Right lobe of liver (tissue), 6 donors: ENCODE data around the gene DDOST. TPM values are rescaled to one million over a fixed set of nuclear protein-coding genes. Genes with fewer than 3 reads are reported as not detected.

Experiments
- ATAC-seq, 4 donors: fragments of 200-7000 bp; cut with Tn5 transposase; one replicate each; pipeline ENCODE4 v1.9.1; 2020; ENCODE audit warnings: mild to moderate bottlenecking in 4 of 4, moderate library complexity in 4 of 4
- DNase-seq, 3 donors: peaks; one replicate each; pipeline ENCODE4 v3.0.0-alpha.2; 2020
- H3K27ac ChIP-seq, 3 donors: fragments of 200-600 bp; one replicate each; pipeline ENCODE4 v1.8.0; 2022
- H3K27me3 ChIP-seq, 2 donors: fragments of 200-600 bp; one replicate each; pipeline ENCODE4 v1.8.0; 2022
- H3K36me3 ChIP-seq, 4 donors: fragments of 200-600 bp; sonication (generic) in 1 of 4; one replicate each; pipeline versions ENCODE4 v1.5.1 to v1.8.0; 2017 to 2022; ENCODE audit warnings: control low read depth in 1 of 4
- H3K4me1 ChIP-seq, 4 donors: fragments of 200-600 bp; sonication (generic) in 1 of 4; one replicate each; pipeline versions ENCODE4 v1.5.1 to v1.8.0; 2017 to 2022; ENCODE audit warnings: control low read depth in 1 of 4
- H3K4me3 ChIP-seq, 3 donors: fragments of 200-600 bp; one replicate each; pipeline ENCODE4 v1.8.0; 2022
- H3K9me3 ChIP-seq, 4 donors: fragments of 200-600 bp; sonication (generic) in 1 of 4; one replicate each; pipeline versions ENCODE4 v1.5.1 to v1.8.0; 2017 to 2022; ENCODE audit warnings: control low read depth in 1 of 4
- POLR2A ChIP-seq: fragments of 450-650 bp; IDR thresholded peaks from one replicate; pipeline ENCODE4 v1.6.1; 2017; ENCODE audit warnings: antibody characterized with exemption, mild to moderate bottlenecking
- WGBS: methylation state at CpG from one replicate; pipeline ENCODE4 v1.1.6; 2018; ENCODE audit warnings: low coverage, low lambda C conversion rate; ENCODE audit not compliant: insufficient coverage; ENCODE audit errors: missing lambda C conversion rate; 5-methylcytosine and 5-hydroxymethylcytosine counted together
- intact Hi-C, 2 donors: fragments of 100-400 bp; cut with DNase I; formaldehyde crosslinking; loops; one replicate each; pipeline versions ENCODE4 v1.11.2 to v1.14.1; 2022
- total RNA-seq, 6 experiments: library from RNA; depleted of rRNA in 2 of 6; stranded (reverse); fragments of >200 nt in 2 of 6; fragmentation: NEBNext Ultra II Directional in 3 of 6; extraction: Animal tissue kit (Norgen Biotek cat#: 25700) in 3 of 6; gene quantifications; one replicate each; pipeline versions ENCODE4 v1.1.0 to v1.2.4, GENCODE V29; 2016 to 2023
- TF ChIP-seq, protein P1 (sequence below), 4 donors: fragments of 200-600 bp in 3 of 4; fragments of 450-650 bp in 1 of 4; IDR thresholded peaks; one replicate each; pipeline versions ENCODE4 v1.5.1 to v1.8.0; 2016 to 2022; ENCODE audit warnings: antibody characterized with exemption in 4 of 4, mild to moderate bottlenecking in 2 of 4
- donor health status: DM: no; HTN: yes; CAD: no.
- donor health status: DM: no; HTN: no; CAD: no.
- donor health status: DM: no; HTN: no; CAD: no.
- donor health status: DM: no; HTN: yes; CAD: no.
- donor health status: DM: no; HTN: yes; CAD: no.

DDOST gene
- total RNA-seq, 6 experiments from 2014 or later: 53.0 to 132 (median 100) TPM

- no CpG with 5 or more reads among the region's 14 CpGs for WGBS
- Histone ChIP-seq H3K4me1 (peaks cover 0 to 2% (median 0%) of the 10 kb centered on the region in 4 donors), H3K4me3 (peak overlapping the region; percentile 9 to 32 (median 14)), H3K9me3 (no peaks in the 10 kb centered on the region), H3K27ac (peak overlapping the region; percentile 65 to 67 (median 66)), H3K27me3 (no peaks in the 10 kb centered on the region), H3K36me3 (no peaks in the 10 kb centered on the region)
- DNase-seq (no peak), ATAC-seq (peak; percentile 5 to 16 (median 12))
- intact Hi-C loops: no loop called here
- TF ChIP-seq, protein P1, sequence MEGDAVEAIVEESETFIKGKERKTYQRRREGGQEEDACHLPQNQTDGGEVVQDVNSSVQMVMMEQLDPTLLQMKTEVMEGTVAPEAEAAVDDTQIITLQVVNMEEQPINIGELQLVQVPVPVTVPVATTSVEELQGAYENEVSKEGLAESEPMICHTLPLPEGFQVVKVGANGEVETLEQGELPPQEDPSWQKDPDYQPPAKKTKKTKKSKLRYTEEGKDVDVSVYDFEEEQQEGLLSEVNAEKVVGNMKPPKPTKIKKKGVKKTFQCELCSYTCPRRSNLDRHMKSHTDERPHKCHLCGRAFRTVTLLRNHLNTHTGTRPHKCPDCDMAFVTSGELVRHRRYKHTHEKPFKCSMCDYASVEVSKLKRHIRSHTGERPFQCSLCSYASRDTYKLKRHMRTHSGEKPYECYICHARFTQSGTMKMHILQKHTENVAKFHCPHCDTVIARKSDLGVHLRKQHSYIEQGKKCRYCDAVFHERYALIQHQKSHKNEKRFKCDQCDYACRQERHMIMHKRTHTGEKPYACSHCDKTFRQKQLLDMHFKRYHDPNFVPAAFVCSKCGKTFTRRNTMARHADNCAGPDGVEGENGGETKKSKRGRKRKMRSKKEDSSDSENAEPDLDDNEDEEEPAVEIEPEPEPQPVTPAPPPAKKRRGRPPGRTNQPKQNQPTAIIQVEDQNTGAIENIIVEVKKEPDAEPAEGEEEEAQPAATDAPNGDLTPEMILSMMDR (IDR thresholded peaks at IDR 0.05): no peak
- TF ChIP-seq POLR2A: no peak
These were observed 23.5 kb upstream of the DDOST start for GRCh38 chr1:20684651-20685050.

GRCh38 chr1:20684050-20684620, 23.0 kb upstream of the DDOST start:
- ATAC-seq: peak in 1 of 4 donors; percentile 5
- WGBS: 27% methylated on average over 3 of the region's 13 CpGs
- no peaks in the 10 kb centered on the region for H3K36me3 ChIP-seq
- no peak for DNase-seq
- H3K27ac ChIP-seq: peak overlapping the region; percentile 65 to 67 (median 66)
- H3K9me3 ChIP-seq: no peaks in the 10 kb centered on the region
- H3K4me3 ChIP-seq: peak overlapping the region in 2 of 3 donors; percentile 14 to 32
- TF ChIP-seq POLR2A: no peak
- TF ChIP-seq, protein P1 (IDR thresholded peaks at IDR 0.05): no peak
- H3K27me3 ChIP-seq: no peaks in the 10 kb centered on the region
- intact Hi-C loops: no loop called here
- H3K4me1 ChIP-seq: peaks cover 0 to 2% (median 0%) of the 10 kb centered on the region in 4 donors

DNA sequence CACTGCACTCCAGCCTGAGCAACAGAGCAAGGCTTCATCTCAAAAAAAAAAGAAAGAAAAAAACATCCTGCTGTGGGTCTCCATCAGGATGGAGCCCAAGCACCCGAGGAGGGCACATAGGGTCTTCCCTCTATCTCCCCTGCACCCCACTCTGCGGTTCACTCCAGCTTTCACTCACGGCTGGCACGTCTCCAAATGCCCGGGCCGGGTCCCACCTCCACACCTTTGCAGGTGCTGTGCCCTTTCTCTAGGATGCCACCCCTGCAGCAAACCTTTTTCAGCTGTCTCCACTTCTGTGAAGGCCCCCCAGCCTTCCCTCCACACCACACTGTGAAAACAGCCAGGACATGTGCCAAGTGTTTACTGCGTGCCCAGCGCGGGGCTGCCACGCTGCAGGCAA, 22.4 kb upstream of the DDOST start:
- no peaks in the 10 kb centered on the region for H3K27me3 ChIP-seq
- ATAC-seq: no peak
- H3K4me1 ChIP-seq: peaks cover 0 to 2% (median 0%) of the 10 kb centered on the region in 4 donors
- H3K36me3 ChIP-seq: no peaks in the 10 kb centered on the region
- 56% methylated on average over 6 of the region's 10 CpGs for WGBS
- H3K9me3 ChIP-seq: no peaks in the 10 kb centered on the region
- peak overlapping the region in 2 of 3 donors; percentile 9 to 65 for H3K27ac ChIP-seq
- TF ChIP-seq, protein P1 (IDR thresholded peaks at IDR 0.05): no peak
- TF ChIP-seq POLR2A: no peak
- H3K4me3 ChIP-seq: no peak overlapping the region
- DNase-seq: no peak
- intact Hi-C loops: no loop called here

GRCh38 chr1:20682571-20683236, 21.5 kb upstream of the DDOST start:
- TF ChIP-seq POLR2A: no peak
- TF ChIP-seq, protein P1 (IDR thresholded peaks at IDR 0.05): no peak
- Histone ChIP-seq H3K9me3 (no peaks in the 10 kb centered on the region), H3K27me3 (no peaks in the 10 kb centered on the region), H3K4me1 (peaks cover 0 to 2% (median 0%) of the 10 kb centered on the region in 4 donors), H3K27ac (no peak overlapping the region), H3K36me3 (no peaks in the 10 kb centered on the region), H3K4me3 (no peak overlapping the region)
- intact Hi-C loops: no loop called here
- ATAC-seq (peak in 3 of 4 donors; percentile 13 to 47 (median 22)), DNase-seq (no peak)
- 72% methylated on average over 12 of the region's 24 CpGs for WGBS
